Ascending aorta (tissue), 2 donors: ENCODE results near the gene MINDY4. TPM values are rescaled to one million over a fixed set of nuclear protein-coding genes. Genes with fewer than 3 reads are reported as not detected.

Experiments used
- DNase-seq, 2 donors: peaks; one replicate each; pipeline ENCODE4 v3.0.0-alpha.2; 2019; ENCODE audit warnings: low spot score in 2 of 2
- H3K27ac ChIP-seq, 2 donors: fragments of 200-600 bp; sonication (generic); one replicate each; pipeline ENCODE4 v1.5.1; 2016 to 2017; ENCODE audit warnings: mild to moderate bottlenecking in 1 of 2
- H3K27me3 ChIP-seq: fragments of 200-600 bp; sonication (generic); one replicate; pipeline ENCODE4 v1.5.1; 2017
- H3K36me3 ChIP-seq, 2 donors: fragments of 200-600 bp; sonication (generic); one replicate each; pipeline ENCODE4 v1.5.1; 2016
- H3K4me1 ChIP-seq, 2 donors: fragments of 200-600 bp; sonication (generic); one replicate each; pipeline ENCODE4 v1.5.1; 2016 to 2017; ENCODE audit warnings: mild to moderate bottlenecking in 1 of 2
- H3K4me3 ChIP-seq, 2 donors: fragments of 200-600 bp; sonication (generic); one replicate each; pipeline ENCODE4 v1.5.1; 2016 to 2017; ENCODE audit warnings: mild to moderate bottlenecking in 1 of 2
- H3K9me3 ChIP-seq, 2 donors: fragments of 200-600 bp; sonication (generic); one replicate each; pipeline ENCODE4 v1.5.1; 2016
- intact Hi-C: fragments of 100-400 bp; cut with DNase I; formaldehyde crosslinking; loops from one replicate; pipeline ENCODE4 v1.15.1; 2023
- total RNA-seq: library from RNA; depleted of rRNA; stranded (reverse); fragments of >200 nt; gene quantifications from one replicate; pipeline ENCODE4 v1.1.0, GENCODE V29; 2016
- TF ChIP-seq, protein P1 (sequence below), 3 experiments: fragments of 200-600 bp in 2 of 3; fragments of 450-650 bp in 1 of 3; sonication (generic) in 2 of 3; IDR thresholded peaks; one replicate each; pipeline ENCODE4 v1.5.1; 2016 to 2019; ENCODE audit warnings: antibody characterized with exemption in 3 of 3, mild to moderate bottlenecking in 1 of 3, moderate library complexity in 1 of 3

MINDY4 gene
- total RNA-seq, 1 donor from 2014 or later, result 6.0 TPM

DNA sequence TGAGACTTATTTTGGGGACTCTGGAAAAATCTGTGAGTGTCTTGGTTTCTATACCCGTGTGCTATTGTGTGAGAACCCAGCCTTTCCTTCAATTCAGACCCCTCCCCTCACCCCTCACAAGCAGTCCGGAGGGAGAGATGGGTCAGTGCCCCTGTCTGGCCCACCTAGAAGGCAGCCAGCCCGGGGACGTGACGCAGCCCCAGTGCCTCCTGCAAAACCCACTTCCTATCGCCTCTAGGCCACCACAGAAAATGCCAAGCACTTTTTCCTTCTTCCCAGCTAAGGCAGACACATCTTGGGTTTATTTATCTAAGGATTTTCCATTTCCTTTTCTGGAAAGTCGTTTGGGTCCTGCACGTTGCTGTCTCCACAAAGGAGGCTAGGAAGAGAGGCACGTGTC, 128.8 kb downstream of the MINDY4 start:
- Histone ChIP-seq H3K9me3 (no peaks in the 10 kb centered on the region), H3K27me3 (no peaks in the 10 kb centered on the region), H3K36me3 (no peaks in the 10 kb centered on the region), H3K27ac (peak overlapping the region; percentile 75 to 79), H3K4me1 (peaks cover 7 to 12% of the 10 kb centered on the region in 2 donors), H3K4me3 (no peak overlapping the region)
- no peak for DNase-seq
- TF ChIP-seq, protein P1, sequence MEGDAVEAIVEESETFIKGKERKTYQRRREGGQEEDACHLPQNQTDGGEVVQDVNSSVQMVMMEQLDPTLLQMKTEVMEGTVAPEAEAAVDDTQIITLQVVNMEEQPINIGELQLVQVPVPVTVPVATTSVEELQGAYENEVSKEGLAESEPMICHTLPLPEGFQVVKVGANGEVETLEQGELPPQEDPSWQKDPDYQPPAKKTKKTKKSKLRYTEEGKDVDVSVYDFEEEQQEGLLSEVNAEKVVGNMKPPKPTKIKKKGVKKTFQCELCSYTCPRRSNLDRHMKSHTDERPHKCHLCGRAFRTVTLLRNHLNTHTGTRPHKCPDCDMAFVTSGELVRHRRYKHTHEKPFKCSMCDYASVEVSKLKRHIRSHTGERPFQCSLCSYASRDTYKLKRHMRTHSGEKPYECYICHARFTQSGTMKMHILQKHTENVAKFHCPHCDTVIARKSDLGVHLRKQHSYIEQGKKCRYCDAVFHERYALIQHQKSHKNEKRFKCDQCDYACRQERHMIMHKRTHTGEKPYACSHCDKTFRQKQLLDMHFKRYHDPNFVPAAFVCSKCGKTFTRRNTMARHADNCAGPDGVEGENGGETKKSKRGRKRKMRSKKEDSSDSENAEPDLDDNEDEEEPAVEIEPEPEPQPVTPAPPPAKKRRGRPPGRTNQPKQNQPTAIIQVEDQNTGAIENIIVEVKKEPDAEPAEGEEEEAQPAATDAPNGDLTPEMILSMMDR (IDR thresholded peaks at IDR 0.05), result no peak
- intact Hi-C loops, result no loop called here

DNA sequence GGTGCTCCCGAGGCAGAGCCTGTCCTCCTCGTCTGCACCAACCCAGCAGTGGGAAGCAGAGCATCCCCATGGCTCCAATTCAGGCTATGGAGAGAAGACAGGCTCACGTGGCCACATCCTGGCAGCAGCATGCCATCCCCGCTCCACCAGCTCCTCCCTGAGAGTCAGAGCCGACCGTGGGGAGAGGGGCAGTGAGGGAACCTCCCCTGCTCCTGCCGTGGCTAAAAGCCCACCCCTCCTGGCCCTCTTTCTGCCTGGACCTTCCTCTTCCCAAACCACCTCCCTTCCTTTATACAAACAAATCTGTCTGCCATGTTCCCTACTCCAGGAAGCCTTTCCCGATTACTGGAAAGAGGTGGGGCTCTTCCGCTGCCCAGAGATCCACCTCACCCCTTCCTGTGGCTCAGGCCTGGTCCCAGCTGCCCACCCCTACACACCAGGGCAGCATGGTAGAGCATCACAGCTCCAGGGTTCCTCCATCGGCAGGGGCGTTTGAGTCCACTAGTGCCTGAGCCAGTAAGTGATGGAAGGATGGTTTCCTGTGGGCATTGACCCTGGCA, 129.7 kb downstream of the MINDY4 start:
- Histone ChIP-seq H3K4me1 (peaks cover 12 to 21% of the 10 kb centered on the region in 2 donors), H3K27me3 (no peaks in the 10 kb centered on the region), H3K27ac (peak overlapping the region; percentile 75 to 79), H3K36me3 (no peaks in the 10 kb centered on the region), H3K9me3 (no peaks in the 10 kb centered on the region), H3K4me3 (no peak overlapping the region)
- no peak for DNase-seq
- TF ChIP-seq, protein P1 (IDR thresholded peaks at IDR 0.05), result no peak
- intact Hi-C loops, result no loop called here

DNA sequence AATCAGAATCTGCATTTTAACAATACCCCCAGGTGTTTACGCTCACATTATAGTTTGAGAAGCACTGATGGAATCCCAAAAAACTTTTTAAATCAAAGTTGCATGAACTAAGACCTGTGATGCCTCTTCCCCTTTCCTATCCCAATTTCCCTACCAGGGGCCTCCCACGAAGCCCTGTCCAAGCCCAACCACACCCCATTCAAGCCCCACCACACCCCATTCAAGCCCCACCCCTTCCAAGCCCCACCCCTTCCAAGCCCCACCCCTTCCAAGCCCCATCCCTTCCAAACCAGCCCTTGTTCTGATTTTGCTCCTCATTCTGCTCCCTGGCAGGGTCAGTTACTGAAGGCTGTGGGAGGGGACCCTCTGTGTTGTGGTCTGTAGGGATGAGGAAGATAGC, 130.6 kb downstream of the MINDY4 start:
- peak overlapping the region in 1 of 2 donors; percentile 14 for H3K27ac ChIP-seq
- intact Hi-C loops, result no loop called here
- DNase-seq, result no peak
- H3K27me3 ChIP-seq, result no peaks in the 10 kb centered on the region
- H3K4me3 ChIP-seq, result no peak overlapping the region
- peaks cover 18 to 29% of the 10 kb centered on the region in 2 donors for H3K4me1 ChIP-seq
- H3K9me3 ChIP-seq, result no peaks in the 10 kb centered on the region
- TF ChIP-seq, protein P1 (IDR thresholded peaks at IDR 0.05), result no peak
- no peaks in the 10 kb centered on the region for H3K36me3 ChIP-seq

DNA sequence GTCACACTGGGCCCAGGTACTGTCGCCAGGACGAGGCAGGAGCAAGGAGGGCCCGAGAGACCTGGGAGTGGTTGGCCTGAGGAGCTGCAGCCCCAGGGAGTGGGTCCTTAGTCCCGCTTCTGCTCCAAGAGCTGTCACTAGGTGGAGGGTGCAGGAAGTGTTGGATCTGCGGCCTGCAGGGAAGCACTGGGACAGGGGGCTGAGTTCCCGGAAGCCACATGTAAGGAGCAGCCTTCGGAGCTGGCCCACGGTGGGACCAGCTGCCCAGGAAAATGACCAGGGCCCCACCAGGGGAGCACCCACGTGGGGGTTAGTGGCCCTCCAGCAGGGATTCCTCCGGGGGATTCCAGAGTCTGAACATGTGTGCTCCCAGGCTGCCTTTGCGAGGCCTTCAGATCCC, 131.2 kb downstream of the MINDY4 start:
- TF ChIP-seq, protein P1 (IDR thresholded peaks at IDR 0.05), result no peak
- Histone ChIP-seq H3K4me1 (peaks cover 17 to 36% of the 10 kb centered on the region in 2 donors), H3K9me3 (no peaks in the 10 kb centered on the region), H3K27ac (peak overlapping the region in 1 of 2 donors; percentile 14), H3K36me3 (no peaks in the 10 kb centered on the region), H3K27me3 (no peaks in the 10 kb centered on the region), H3K4me3 (no peak overlapping the region)
- no peak for DNase-seq
- intact Hi-C loops, result no loop called here

DNA sequence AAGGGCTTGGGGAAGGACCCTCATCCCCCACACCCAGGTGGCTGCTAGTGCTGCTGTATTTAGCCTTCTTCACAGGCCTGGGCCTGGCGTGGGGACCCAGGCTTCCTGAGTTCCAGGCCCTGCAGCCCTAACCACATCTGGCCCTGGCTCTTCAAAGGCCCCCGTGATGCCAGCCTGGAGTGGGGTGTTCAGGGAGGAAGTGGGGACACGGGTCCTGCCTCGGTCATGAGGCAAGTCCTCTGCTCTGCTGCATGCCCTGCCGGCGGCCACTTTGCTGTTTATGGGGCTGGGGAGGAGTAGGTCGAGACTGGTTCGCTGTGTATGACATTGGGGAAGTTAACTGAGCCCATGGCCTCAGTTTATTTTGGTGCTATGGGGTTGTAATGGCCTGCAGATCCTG, 131.9 kb downstream of the MINDY4 start:
- TF ChIP-seq, protein P1 (IDR thresholded peaks at IDR 0.05), result no peak
- H3K4me1 ChIP-seq, result peaks cover 21 to 41% of the 10 kb centered on the region in 2 donors
- H3K27ac ChIP-seq, result peak overlapping the region in 1 of 2 donors; percentile 16

DNA sequence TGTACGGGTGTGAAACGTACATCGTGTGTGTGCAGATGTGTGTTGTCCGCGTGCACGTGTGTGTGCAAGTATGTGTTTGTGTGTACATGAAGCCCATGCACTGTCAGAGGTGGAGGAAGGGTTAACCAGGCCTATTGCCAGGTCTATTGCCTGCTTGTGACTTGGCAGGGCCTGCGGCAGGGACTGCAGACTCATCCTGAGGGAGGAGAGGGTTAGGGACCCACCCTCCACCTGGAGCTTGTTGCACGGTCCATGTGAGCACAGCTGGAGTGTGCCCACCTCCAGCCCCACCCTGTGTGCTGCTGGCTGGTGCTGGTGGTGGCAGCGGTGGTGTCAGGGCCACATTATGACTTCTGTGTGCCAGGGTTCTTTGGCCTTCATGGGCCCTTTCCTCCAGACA, 133.3 kb downstream of the MINDY4 start:
- H3K27me3 ChIP-seq, result no peaks in the 10 kb centered on the region
- H3K9me3 ChIP-seq, result no peaks in the 10 kb centered on the region
- no peaks in the 10 kb centered on the region for H3K36me3 ChIP-seq
- intact Hi-C loops, result no loop called here
- peak overlapping the region; percentile 92 to 97 for H3K27ac ChIP-seq
- peaks cover 26 to 51% of the 10 kb centered on the region in 2 donors for H3K4me1 ChIP-seq
- H3K4me3 ChIP-seq, result no peak overlapping the region
- no peak for DNase-seq
- TF ChIP-seq, protein P1 (IDR thresholded peaks at IDR 0.05), result no peak

More for the DNA sequence above, 131.9 kb downstream of the MINDY4 start:
- H3K36me3 ChIP-seq, result no peaks in the 10 kb centered on the region
- H3K4me3 ChIP-seq, result no peak overlapping the region
- H3K27me3 ChIP-seq, result no peaks in the 10 kb centered on the region
- H3K9me3 ChIP-seq, result no peaks in the 10 kb centered on the region
- no peak for DNase-seq
- intact Hi-C loops, result no loop called here
